K562 (cell line): ENCODE data around the gene CLDN20.

Source experiments
- CREM ChIP-seq: IDR thresholded peaks from 2 replicates; pipeline ENCODE4 v1.6.1; 2014; ENCODE audit warnings: antibody characterized with exemption, low read depth
- GATA2 ChIP-seq: sonication (generic); formaldehyde crosslinking; IDR thresholded peaks from 2 replicates; pipeline ENCODE4 v1.4.0; 2020; ENCODE audit warnings: mild to moderate bottlenecking, missing genetic modification reagents
- KAT7 ChIP-seq: sonication (generic); formaldehyde crosslinking; IDR thresholded peaks from 2 replicates; pipeline ENCODE4 v1.8.0; 2022; ENCODE audit warnings: missing genetic modification reagents, mild to moderate bottlenecking, borderline replicate concordance
- SMAD1 ChIP-seq: fragments of 150-350 bp; IDR thresholded peaks from 2 replicates; pipeline ENCODE4 v1.6.1; 2014; ENCODE audit warnings: low read length, low read depth; ENCODE audit not compliant: partially characterized antibody
- ZBTB7A ChIP-seq: IDR thresholded peaks from 2 replicates; pipeline ENCODE4 v1.6.1; 2011; ENCODE audit warnings: low read depth, mild to moderate bottlenecking, low read length, moderate library complexity, borderline replicate concordance; ENCODE audit not compliant: control insufficient read depth
- ZNF140 ChIP-seq: fragments of 250-450 bp; sonication (Bioruptor Pico); IDR thresholded peaks from 2 replicates; pipeline ENCODE4 v1.8.0; 2021; ENCODE audit warnings: moderate library complexity, mild to moderate bottlenecking, inconsistent platforms
- ZNF217 ChIP-seq: sonication (generic); formaldehyde crosslinking; IDR thresholded peaks from 2 replicates; pipeline ENCODE4 v1.8.0; 2022; ENCODE audit warnings: mild to moderate bottlenecking, missing genetic modification reagents
- TF ChIP-seq, protein P1 (sequence below): IDR thresholded peaks from 2 replicates; pipeline ENCODE4 v1.6.1; 2011; ENCODE audit warnings: borderline replicate concordance, low read depth, mild to moderate bottlenecking, moderate library complexity, low read length; ENCODE audit not compliant: insufficient read depth, poor library complexity, severe bottlenecking
- TF ChIP-seq, protein P2 (sequence below): sonication (generic); formaldehyde crosslinking; IDR thresholded peaks from 2 replicates; pipeline ENCODE4 v1.9.0; 2022; ENCODE audit warnings: mild to moderate bottlenecking, missing genetic modification reagents

DNA sequence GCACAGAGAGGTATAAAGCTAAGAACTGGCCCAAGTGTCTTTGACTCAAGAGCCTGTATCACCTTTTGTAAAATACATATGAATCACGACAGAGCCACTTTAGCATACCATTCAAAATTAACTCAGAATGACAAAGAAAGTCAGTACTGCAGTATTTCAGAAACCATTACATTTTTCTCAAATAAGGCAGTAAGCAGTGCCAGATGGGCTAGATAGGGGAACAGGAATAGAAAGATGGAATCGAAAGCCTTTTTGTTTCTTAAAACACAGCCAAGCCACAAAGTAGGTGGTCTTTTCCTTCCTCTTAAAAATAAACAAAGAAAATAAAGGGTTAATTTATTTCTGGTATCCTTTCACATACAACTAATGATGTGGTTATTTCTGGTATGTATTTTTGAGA is 10.3 kb downstream of the CLDN20 start:
- TF ChIP-seq GATA2 (CRISPR knock-in tag) (no peak), ZNF140 (CRISPR knock-in tag) (no peak), KAT7 (CRISPR knock-in tag) (no peak), ZBTB7A (no peak), SMAD1 (no peak), CREM (no peak), ZNF217 (CRISPR knock-in tag) (no peak)
- TF ChIP-seq, protein P1, sequence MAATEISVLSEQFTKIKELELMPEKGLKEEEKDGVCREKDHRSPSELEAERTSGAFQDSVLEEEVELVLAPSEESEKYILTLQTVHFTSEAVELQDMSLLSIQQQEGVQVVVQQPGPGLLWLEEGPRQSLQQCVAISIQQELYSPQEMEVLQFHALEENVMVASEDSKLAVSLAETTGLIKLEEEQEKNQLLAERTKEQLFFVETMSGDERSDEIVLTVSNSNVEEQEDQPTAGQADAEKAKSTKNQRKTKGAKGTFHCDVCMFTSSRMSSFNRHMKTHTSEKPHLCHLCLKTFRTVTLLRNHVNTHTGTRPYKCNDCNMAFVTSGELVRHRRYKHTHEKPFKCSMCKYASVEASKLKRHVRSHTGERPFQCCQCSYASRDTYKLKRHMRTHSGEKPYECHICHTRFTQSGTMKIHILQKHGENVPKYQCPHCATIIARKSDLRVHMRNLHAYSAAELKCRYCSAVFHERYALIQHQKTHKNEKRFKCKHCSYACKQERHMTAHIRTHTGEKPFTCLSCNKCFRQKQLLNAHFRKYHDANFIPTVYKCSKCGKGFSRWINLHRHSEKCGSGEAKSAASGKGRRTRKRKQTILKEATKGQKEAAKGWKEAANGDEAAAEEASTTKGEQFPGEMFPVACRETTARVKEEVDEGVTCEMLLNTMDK = no peak
- TF ChIP-seq, protein P2, sequence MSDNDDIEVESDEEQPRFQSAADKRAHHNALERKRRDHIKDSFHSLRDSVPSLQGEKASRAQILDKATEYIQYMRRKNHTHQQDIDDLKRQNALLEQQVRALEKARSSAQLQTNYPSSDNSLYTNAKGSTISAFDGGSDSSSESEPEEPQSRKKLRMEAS (CRISPR knock-in tag) = no peak
